Transverse colon (tissue), 4 donors: ENCODE results near the gene STXBP2.

Source experiments
- CTCF ChIP-seq, 5 experiments: fragments of 200-600 bp in 3 of 5; fragments of 450-650 bp in 2 of 5; sonication (generic) in 3 of 5; IDR thresholded peaks; 1 replicate in 2 of 5; 2 replicates in 3 of 5; pipeline ENCODE4 v1.5.1; 2016 to 2017; ENCODE audit warnings: antibody characterized with exemption in 5 of 5, inconsistent platforms in 3 of 5, mild to moderate bottlenecking in 2 of 5, moderate library complexity in 1 of 5
- EP300 ChIP-seq: sonication (generic); formaldehyde crosslinking; IDR thresholded peaks from one replicate; pipeline ENCODE4 v1.6.1; 2017; ENCODE audit warnings: antibody characterized with exemption, low read depth
- POLR2A ChIP-seq: fragments of 450-650 bp; IDR thresholded peaks from one replicate; pipeline ENCODE4 v1.6.1; 2016; ENCODE audit warnings: antibody characterized with exemption, mild to moderate bottlenecking, moderate library complexity
- POLR2AphosphoS5 ChIP-seq, 3 donors: sonication (generic); formaldehyde crosslinking; IDR thresholded peaks; one replicate each; pipeline ENCODE4 v1.6.1; 2016; ENCODE audit warnings: antibody characterized with exemption in 3 of 3

GRCh38 chr19:7662657-7663056 is 25.7 kb downstream of the STXBP2 start:
- no peak for TF ChIP-seq CTCF (IDR thresholded peaks at IDR 0.05)
- no peak for TF ChIP-seq POLR2A
- TF ChIP-seq POLR2AphosphoS5 (IDR thresholded peaks at IDR 0.05), result no peak
- TF ChIP-seq EP300, result no peak
